Ovary (tissue), 3 donors: ENCODE data around the gene STAC2.

Source experiments
- POLR2A ChIP-seq: fragments of 450-650 bp; IDR thresholded peaks from one replicate; pipeline ENCODE4 v1.6.1; 2017; ENCODE audit warnings: antibody characterized with exemption, mild to moderate bottlenecking, moderate library complexity
- TF ChIP-seq, protein P1 (sequence below), 3 donors: fragments of 450-650 bp in 2 of 3; fragments of 200-600 bp in 1 of 3; IDR thresholded peaks; one replicate each; pipeline versions ENCODE4 v1.5.1 to v1.8.0; 2016 to 2022; ENCODE audit warnings: antibody characterized with exemption in 3 of 3, mild to moderate bottlenecking in 1 of 3
- donor health status: DM: no; HTN: no; CAD: no.

DNA sequence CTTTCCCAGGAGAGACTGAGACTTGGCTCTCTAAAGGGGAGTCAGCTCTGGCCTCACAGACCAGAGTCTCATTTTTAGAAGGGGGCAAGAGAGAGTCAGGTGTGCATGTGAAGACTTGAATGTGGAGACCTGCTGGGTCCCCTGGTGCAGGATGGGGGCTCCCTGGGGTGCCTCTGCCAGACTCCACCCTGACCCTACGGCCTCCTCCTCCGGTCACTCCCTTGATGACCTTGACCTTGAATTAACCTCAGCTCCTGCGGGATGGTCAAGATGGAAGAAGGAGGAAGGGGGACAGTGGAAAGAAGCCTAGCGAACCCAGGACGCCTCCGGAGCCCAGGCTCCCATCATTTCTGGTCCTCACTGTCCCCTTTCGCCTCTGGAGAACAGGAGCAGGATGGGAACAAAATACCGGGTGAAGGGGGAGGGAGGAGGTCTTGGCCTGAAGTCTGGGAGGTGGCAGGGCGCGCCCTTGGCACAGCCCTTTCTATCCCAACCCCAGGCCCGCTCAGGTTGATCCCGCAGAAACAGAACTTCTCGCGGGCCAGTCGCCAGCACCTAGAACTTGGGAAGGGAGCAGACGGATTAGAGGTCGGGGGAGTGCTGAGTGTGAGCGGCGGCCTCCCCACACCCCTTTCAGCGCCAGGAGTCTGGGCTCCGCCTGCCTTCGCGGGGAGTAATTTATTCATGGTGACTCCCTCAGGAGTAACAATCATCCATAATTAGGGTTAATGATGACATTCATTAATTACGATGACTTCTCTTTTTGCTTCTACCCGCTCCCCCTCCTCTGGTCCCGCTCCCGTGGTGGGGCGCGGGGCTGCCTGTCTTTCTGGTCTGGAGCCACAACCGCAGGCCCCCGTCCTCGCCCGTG is 1.6 kb downstream of the STAC2 start:
- TF ChIP-seq, protein P1, sequence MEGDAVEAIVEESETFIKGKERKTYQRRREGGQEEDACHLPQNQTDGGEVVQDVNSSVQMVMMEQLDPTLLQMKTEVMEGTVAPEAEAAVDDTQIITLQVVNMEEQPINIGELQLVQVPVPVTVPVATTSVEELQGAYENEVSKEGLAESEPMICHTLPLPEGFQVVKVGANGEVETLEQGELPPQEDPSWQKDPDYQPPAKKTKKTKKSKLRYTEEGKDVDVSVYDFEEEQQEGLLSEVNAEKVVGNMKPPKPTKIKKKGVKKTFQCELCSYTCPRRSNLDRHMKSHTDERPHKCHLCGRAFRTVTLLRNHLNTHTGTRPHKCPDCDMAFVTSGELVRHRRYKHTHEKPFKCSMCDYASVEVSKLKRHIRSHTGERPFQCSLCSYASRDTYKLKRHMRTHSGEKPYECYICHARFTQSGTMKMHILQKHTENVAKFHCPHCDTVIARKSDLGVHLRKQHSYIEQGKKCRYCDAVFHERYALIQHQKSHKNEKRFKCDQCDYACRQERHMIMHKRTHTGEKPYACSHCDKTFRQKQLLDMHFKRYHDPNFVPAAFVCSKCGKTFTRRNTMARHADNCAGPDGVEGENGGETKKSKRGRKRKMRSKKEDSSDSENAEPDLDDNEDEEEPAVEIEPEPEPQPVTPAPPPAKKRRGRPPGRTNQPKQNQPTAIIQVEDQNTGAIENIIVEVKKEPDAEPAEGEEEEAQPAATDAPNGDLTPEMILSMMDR (IDR thresholded peaks at IDR 0.05): no peak
- no peak for TF ChIP-seq POLR2A
